ENCODE data around the gene SLC41A1.

- TF ChIP-seq EZH2 (IDR thresholded peaks at IDR 0.05; ENCODE audit: low read depth, unreplicated experiment), result no peak
- no peak for TF ChIP-seq POLR2AphosphoS5 (IDR thresholded peaks at IDR 0.05; ENCODE audit: low read depth)
- no peak for TF ChIP-seq CTCF (conservative IDR thresholded peaks at IDR 0.05; ENCODE audit: low read depth in 2 of 2)
- no peak for TF ChIP-seq REST (IDR thresholded peaks at IDR 0.05; ENCODE audit: unreplicated experiment)
- TF ChIP-seq JUNB (IDR thresholded peaks at IDR 0.05; ENCODE audit: unreplicated experiment), result no peak
Observed at GRCh38 chr1:205856433-205856832, 43.4 kb upstream of the SLC41A1 start.
